Measurements from ENCODE around the gene ATOX1.
"Not testable (repeated sequence)": the region's sequence is repeated elsewhere in the genome, so short reads cannot be mapped to it uniquely, and the experiment has no call there.

ATOX1 gene

GRCh38 chr5:151698081-151698480 is 60.4 kb downstream of the ATOX1 start:
- DNase-seq (ENCODE audit: low read depth), result not testable (repeated sequence)

GRCh38 chr5:151697452-151697851 is 61.0 kb downstream of the ATOX1 start:
- DNase-seq (ENCODE audit: low read depth), result no peak

GRCh38 chr5:151696470-151697061 is 61.9 kb downstream of the ATOX1 start:
- DNase-seq (ENCODE audit: low read depth), result no peak

GRCh38 chr5:151695464-151695863 is 63.0 kb downstream of the ATOX1 start:
- DNase-seq (ENCODE audit: low read depth), result no peak

- DNase-seq (ENCODE audit: low read depth), result no peak
Observed at GRCh38 chr5:151694035-151694485, 64.4 kb downstream of the ATOX1 start.
